Adrenal gland (tissue), 5 donors: Measurements from ENCODE around the gene GPR158.

Experiments used
- POLR2A ChIP-seq, 2 donors: fragments of 450-650 bp; IDR thresholded peaks; one replicate each; pipeline ENCODE4 v1.6.1; 2017; ENCODE audit warnings: antibody characterized with exemption in 2 of 2, mild to moderate bottlenecking in 2 of 2, moderate library complexity in 1 of 2
- TF ChIP-seq, protein P1 (sequence below), 6 experiments: fragments of 450-650 bp in 4 of 6; fragments of 200-600 bp in 2 of 6; sonication (generic) in 1 of 6; IDR thresholded peaks; 1 replicate in 5 of 6; 2 replicates in 1 of 6; pipeline versions ENCODE4 v1.5.1 to v1.8.0; 2016 to 2021; ENCODE audit warnings: antibody characterized with exemption in 6 of 6, mild to moderate bottlenecking in 2 of 6, moderate library complexity in 1 of 6
- donor health status: DM: no; HTN: no; CAD: no.

DNA sequence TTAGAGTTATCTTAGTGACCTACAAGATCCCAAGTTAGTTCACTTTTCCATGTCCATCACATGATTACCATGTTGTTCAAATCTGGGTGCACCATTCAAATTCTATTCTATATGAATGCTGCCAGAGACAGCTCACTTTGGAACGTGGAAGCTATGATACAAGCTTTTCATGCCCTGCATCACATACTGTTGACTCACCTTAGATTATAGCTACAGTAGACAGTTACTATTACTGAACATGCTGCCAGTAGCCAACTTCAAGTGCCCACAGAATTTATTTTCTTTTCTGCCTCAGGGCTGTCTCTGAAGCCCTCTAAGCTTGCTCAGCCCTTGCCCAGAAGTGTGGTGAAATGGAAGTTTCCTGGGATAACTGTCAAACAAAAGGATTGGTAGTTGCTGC lies 231.1 kb downstream of the GPR158 start:
- TF ChIP-seq, protein P1, sequence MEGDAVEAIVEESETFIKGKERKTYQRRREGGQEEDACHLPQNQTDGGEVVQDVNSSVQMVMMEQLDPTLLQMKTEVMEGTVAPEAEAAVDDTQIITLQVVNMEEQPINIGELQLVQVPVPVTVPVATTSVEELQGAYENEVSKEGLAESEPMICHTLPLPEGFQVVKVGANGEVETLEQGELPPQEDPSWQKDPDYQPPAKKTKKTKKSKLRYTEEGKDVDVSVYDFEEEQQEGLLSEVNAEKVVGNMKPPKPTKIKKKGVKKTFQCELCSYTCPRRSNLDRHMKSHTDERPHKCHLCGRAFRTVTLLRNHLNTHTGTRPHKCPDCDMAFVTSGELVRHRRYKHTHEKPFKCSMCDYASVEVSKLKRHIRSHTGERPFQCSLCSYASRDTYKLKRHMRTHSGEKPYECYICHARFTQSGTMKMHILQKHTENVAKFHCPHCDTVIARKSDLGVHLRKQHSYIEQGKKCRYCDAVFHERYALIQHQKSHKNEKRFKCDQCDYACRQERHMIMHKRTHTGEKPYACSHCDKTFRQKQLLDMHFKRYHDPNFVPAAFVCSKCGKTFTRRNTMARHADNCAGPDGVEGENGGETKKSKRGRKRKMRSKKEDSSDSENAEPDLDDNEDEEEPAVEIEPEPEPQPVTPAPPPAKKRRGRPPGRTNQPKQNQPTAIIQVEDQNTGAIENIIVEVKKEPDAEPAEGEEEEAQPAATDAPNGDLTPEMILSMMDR (IDR thresholded peaks at IDR 0.05), result no peak
- TF ChIP-seq POLR2A (IDR thresholded peaks at IDR 0.05), result no peak
